Measurements from ENCODE around the gene ATN1.
"Not testable (repeated sequence)": the region's sequence is repeated elsewhere in the genome, so short reads cannot be mapped to it uniquely, and the experiment has no call there.

ATN1 gene, protein sequence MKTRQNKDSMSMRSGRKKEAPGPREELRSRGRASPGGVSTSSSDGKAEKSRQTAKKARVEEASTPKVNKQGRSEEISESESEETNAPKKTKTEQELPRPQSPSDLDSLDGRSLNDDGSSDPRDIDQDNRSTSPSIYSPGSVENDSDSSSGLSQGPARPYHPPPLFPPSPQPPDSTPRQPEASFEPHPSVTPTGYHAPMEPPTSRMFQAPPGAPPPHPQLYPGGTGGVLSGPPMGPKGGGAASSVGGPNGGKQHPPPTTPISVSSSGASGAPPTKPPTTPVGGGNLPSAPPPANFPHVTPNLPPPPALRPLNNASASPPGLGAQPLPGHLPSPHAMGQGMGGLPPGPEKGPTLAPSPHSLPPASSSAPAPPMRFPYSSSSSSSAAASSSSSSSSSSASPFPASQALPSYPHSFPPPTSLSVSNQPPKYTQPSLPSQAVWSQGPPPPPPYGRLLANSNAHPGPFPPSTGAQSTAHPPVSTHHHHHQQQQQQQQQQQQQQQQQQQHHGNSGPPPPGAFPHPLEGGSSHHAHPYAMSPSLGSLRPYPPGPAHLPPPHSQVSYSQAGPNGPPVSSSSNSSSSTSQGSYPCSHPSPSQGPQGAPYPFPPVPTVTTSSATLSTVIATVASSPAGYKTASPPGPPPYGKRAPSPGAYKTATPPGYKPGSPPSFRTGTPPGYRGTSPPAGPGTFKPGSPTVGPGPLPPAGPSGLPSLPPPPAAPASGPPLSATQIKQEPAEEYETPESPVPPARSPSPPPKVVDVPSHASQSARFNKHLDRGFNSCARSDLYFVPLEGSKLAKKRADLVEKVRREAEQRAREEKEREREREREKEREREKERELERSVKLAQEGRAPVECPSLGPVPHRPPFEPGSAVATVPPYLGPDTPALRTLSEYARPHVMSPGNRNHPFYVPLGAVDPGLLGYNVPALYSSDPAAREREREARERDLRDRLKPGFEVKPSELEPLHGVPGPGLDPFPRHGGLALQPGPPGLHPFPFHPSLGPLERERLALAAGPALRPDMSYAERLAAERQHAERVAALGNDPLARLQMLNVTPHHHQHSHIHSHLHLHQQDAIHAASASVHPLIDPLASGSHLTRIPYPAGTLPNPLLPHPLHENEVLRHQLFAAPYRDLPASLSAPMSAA (N-terminal part only)

DNA sequence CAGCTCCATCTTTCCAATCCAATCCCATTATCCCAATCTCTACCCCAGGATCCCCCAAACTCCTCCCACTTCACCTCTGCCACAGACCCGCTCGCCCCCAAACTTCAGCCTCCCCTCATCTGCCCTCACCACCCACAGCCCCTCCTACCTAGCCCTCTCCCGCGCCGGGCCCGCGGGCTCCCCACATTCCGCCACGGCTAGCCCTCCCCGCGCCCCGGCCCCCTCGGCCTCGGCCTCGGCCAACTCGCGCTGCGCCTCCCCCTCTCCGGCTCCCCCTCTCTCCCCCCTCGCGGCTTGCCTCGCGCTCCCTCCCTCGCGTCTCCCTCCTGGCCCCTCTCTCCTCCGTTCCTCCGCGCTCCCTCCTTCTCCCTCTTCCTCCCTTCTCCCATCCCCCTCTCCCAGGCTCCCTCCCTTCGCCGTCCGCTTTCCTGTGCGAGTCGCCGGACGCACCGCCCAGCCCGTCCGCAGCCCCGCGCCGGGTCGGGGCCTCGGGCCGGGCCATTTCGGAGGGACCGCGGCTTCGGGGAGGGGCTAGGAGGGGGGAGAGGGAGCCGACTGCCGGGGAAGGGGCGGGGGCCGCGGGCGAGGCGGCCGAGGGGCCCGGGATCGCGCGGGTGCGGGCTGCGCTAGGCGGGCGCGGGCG is at the start of gene ATN1:
Gene ATN1, plus strand, starts transcription at position 581 of the 643 bp plus-strand sequence. CDS start 6,043 bp downstream, outside the sequence.
- DNase-seq (ENCODE audit: low read depth, low spot score), result no peak

DNA sequence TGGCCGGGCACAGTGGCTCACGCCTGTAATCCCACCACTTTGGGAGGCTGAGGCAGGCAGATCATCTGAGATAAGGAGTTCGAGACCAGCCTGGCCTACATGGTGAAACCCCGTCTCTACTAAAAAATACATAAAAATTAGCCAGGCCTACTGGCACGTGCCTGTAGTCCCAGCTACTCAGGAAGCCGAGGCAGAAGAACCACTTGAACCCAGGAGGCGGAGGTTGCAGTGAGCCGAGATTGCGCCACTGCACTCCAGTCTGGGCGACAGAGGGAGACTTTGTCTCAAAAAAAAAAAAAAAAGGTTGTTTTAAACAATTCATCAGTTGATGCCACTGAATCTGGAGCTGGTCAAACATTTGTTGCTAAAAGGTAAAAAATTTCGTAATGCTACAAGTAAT is 47.9 kb upstream of the ATN1 start:
- not testable (repeated sequence) for DNase-seq (ENCODE audit: low read depth, low spot score)

DNA sequence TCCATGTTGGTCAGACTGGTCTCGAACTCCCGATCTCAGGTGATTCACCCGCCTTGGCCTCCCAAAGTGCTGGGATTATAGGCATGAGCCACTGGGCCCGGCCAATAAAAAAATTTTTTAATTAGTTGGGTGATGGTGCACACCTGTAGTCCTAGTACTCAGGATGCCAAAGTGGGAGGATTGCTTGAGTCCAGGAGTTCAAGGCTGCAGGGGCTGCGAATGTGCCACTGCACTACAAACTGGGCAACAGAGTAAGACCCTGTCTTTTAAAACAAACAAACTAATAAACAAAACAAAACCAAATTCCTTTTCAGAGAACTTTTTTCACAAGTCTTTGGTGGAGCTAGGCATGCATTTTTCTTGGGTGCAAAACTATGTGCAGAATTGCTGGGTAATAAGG is 44.5 kb upstream of the ATN1 start:
- DNase-seq (ENCODE audit: low read depth, low spot score), result no peak

DNA sequence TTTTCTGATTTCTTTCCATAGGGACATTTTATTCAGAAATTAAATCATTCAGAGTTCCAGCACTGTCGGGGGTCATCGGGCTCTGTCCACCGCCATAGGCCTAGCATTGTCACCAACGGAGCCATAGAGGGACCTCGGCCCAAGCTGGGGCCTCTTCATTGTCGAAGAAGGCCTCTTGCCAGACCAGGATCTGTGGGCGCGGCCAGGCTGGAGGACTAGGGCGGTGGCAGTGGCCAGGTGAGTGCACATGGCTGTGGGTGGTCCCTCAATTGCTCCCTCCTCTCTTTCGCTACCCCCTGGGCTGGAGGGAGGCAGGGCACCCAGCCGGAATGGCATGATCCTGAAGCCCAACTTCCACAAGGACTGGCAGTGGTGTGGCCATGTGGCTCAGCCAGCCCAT is 44.1 kb upstream of the ATN1 start:
- no peak for DNase-seq (ENCODE audit: low read depth, low spot score)

DNA sequence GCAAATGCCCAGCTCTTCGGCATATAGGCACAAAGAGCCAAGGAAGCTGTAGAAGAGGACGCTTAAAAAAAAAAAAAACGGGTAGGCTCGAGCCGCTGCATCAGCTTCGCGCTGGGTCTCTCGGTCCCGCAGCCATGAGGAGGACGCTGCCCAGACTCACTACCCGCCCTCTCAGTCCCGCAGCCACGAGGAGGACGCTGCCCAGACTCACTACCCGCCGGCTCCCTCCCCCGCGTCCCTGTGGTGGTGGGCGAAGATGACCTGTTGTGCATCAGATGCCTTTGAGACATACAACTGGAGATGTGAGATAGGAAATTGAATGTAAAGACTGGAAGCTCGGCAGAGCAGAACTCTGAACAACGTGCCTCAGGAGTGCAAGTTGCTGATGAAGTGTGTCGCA is 43.2 kb upstream of the ATN1 start:
- DNase-seq (ENCODE audit: low read depth, low spot score), result no peak

DNA sequence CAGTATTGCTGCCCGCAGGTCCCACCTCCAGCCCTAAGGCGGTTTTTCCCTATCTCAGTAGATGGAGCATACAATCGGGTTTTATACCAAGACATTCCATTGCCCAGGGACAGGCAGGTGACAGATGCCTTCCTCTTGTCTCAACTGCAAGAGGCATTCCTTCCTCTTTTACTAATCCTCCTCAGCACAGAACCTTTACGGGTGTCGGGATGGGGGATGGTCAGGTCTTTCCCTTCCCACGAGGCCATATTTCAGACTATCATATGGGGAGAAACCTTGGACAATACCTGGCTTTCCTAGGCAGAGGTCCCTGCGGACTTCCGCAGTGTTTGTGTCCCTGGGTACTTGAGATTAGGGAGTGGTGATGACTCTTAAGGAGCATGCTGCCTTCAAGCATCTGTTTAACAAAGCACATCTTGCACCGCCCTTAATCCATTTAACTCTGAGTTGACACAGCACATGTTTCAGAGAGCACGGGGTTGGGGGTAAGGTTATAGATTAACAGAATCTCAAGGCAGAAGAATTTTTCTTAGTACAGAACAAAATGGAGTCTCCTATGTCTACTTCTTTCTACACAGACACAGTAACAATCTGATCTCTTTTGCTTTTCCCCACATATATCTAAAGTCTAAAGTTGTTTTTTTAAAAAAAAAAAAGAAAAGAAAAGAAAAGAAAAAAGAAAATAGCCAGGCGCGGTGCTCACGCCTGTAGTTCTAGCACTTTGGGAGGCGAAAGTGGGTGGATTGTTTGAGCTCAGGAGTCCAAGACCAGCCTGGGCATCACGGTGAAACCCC is 41.4 kb upstream of the ATN1 start:
- not testable (repeated sequence) for DNase-seq (ENCODE audit: low read depth, low spot score)

DNA sequence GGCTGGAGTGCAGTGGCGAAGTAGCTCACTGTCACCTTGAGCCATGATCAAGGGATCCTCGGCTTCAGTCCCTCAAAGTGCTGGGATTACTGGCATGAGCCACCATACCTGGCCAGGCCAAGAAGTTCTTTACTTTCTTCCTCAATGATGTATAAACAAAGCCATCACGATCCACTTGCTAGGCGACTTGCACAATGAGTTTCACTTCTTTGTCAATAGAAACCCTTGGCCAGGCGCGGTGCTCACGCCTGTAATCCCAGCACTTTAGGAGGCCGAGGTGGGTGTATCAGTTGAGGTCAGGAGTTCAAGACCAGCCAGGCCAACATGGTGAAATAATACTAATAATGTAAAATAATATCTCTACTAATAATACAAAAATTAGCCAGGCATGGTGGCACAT is 40.3 kb upstream of the ATN1 start:
- DNase-seq (ENCODE audit: low read depth, low spot score), result no peak

DNA sequence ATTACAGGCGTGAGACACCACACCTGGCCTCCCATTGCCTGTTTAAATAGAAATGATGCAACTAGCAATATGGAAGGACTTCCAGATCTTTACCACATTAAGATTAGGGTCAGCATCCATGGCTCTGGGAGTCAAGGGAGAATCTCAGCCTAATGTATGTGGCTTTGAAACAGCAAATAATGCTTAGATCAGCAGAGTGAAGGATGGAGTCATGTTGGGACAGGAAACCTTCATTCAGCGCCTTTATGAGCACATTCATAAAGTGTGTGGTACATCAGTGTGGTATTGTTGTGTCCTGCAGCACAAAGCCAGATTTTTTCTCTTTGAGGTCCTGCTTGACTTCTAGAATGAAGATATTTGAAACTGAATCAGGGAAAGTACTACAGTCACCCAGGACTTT is 39.4 kb upstream of the ATN1 start:
- no peak for DNase-seq (ENCODE audit: low read depth, low spot score)

DNA sequence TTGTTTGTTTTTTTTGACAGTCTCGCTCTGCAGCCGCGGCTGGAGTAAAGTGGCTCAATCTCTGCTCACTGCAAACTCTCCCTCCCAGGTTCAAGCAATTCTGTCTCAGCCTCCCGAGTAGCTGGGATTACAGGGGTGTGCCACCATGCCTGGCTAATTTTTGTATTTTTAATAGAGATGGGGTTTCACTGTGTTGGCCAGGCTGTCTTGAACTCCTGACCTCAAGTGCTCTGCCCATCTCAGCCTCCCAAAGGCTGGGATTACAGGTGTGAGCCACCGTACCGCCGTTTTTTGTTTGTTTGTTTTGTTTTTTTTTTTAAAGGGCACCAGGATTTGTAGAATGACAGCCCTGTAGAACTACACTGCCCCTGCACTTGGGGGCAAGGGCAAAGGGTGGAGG is 39.0 kb upstream of the ATN1 start:
- DNase-seq (ENCODE audit: low read depth, low spot score), result not testable (repeated sequence)

DNA sequence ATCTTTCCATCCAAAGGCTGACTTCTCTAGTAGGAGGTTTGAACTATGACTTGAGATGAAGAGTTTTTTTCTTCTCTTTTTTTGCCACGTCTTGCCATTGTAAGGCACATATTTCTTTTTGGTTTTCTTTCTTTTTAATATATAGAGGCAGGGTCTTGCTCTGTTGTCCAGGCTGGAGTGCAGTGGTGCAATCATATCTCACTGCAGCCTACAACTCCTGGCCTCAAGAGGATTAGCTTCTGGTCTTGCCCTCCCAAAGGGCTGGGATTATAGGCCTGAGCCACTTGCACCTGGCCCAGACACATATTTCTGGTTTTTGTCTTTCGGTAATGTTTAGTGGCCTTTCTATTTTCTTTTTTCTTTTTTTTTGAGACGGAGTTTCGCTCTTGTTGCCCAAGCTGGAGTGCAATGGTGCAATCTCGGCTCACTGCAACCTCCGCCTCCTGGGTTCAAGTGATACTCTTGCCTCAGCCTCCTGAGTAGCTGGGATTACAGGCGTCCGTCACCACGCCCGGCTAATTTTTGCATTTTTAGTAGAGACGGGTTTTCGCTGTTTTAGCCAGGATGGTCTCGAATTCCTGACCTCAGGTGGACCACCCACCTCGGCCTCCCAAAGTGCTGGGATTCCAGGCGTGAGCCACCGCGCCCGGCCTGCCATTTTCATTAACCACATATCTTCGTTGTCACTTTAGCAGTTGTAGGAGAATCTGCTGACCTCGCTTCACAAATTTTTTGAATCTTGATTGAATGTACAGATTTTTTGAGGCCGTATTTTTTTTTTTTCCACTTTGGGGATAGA is 37.8 kb upstream of the ATN1 start:
- DNase-seq (ENCODE audit: low read depth, low spot score), result not testable (repeated sequence)

DNA sequence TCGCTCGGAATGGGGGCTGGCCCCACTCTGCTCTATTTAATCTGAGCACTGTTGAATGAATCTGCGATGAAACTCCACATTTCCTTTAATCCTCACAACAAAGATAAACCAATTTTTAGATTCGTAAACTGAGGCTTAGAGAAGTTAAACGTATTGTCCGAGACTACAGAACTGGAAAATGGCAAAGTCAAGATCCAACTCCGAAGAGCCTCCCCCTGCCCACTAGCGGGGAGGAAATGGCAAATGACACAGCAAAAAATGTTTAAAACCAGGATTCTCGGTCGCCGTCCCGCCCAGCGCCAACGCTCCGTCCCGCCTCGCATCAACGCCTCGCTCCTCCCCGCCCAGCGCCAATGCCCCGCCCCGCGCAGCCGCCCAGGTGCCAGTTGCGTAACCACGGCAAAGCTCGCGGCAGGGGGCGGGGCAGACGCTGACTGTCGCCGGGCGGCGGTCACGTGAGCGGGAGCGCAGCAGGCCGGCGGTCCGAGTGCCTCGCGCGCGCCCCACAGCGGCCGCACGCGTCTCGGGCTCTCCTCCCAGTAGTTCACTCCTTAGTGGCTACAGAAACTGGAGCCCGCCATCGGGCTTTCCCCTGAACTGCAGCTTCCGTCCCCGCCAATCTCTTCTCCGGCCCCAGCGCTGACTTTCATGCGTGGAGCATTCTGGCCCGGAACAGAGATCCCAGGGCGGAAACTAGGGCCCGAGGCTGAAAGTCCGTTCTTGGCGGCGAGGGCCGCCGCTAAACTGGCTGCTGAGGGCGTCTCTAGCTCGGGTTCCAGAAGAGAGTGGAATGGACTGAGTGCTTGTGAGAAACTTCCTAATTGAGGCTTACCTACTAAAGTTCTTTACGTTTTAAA is 36.7 kb upstream of the ATN1 start:
- DNase-seq (ENCODE audit: low read depth, low spot score), result peak; percentile 96

DNA sequence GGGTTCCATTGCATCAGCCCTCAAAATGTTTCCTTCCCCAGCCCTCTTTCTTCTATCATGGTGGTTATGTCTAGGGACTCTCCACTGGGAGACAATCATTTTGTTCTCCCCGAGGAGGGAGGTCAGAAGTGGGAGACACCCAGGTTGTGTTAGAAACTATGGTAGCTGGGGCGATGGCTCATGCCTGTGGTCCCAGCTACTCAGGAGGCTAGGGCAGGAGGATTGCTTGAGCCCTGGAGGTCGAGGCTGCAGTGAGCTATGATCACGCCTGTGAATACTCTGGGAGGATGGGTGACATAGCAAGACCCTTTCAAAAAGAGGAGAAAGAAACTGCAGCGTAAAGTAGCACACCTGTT is 36.1 kb upstream of the ATN1 start:
- DNase-seq (ENCODE audit: low read depth, low spot score), result no peak

DNA sequence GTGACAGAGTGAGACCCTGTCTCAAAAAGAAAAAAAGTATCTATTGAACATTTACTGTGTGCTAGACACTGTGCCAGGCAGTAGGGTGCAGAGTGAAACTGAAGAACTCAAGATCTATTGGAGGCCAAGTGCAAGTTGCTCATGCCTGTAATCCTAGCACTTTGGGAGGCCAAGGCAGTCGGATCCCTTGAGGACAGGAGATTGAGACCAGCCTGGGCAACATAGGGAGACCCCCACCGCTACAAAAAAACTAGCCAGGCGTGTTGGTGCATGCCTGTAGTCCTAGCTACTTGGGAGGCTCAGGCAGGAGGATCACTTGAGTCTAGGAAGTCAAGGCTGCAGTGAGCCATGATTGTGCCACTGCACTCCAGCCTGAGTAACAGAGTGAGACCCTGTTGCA is 35.1 kb upstream of the ATN1 start:
- not testable (repeated sequence) for DNase-seq (ENCODE audit: low read depth, low spot score)

DNA sequence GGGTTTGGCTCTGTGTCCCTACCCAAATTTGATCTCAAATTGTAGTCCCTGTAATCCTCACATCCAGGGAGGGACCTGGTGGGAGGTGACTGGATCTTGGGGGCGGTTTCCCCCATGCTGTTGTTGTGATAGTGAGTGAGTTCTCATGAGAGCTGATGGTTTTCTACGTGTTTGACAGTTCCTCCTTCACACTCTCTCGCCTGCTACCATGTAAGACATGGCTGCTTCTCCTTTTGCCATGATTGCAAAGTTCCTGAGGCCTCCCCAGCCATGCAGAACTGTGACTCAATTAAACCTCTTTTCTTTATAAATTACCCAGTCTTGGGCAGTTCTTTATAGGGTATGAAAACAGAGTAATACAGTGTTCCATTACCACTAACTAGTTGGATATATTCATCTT is 33.4 kb upstream of the ATN1 start:
- no peak for DNase-seq (ENCODE audit: low read depth, low spot score)

DNA sequence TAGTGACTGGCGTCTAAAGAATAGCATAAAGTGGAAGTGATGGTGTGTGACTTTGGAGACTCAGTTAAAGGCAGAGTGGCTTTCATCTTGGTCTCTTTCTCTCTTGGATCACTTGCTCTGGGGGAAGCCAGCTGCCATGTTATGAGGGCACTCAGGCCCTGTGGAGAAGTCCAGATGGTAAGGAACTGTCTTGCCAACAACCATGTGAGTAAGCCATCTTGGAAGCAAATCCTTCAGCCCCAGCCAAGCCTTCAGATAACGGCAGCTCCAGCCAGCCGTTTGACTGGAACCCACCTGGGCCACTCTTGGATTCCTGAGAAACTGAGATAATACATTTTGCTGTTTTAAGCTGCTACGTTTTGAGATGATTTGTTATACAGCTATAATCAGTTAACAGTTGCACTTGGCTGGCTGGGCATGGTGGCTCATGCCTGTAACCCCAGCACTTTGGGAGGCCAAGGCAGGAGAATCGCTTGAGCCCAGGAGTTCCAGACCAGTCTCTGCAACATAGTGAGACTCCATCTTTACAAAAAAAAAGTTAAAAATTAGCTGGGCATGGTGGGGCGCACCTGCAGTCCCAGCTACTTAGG is 30.8 kb upstream of the ATN1 start:
- DNase-seq (ENCODE audit: low read depth, low spot score), result no peak

DNA sequence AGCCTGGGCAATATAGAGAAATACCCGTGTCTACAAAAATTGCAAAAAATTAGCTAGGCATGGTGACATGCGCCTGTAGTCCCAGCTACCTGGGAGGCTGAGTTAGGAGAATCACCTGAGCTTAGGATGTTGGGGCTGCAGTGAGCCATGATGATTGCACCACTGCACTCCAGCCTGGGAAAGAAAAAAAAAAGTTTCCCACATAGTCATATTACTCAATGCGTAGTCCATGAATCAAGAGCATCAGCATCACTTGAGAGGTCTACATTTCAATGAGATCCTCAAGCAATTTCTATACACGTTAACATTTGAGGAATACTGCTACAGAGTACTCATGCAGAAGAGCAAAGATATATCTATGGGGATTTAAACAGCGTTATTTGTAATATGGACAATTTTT is 28.3 kb upstream of the ATN1 start:
- DNase-seq (ENCODE audit: low read depth, low spot score), result no peak

DNA sequence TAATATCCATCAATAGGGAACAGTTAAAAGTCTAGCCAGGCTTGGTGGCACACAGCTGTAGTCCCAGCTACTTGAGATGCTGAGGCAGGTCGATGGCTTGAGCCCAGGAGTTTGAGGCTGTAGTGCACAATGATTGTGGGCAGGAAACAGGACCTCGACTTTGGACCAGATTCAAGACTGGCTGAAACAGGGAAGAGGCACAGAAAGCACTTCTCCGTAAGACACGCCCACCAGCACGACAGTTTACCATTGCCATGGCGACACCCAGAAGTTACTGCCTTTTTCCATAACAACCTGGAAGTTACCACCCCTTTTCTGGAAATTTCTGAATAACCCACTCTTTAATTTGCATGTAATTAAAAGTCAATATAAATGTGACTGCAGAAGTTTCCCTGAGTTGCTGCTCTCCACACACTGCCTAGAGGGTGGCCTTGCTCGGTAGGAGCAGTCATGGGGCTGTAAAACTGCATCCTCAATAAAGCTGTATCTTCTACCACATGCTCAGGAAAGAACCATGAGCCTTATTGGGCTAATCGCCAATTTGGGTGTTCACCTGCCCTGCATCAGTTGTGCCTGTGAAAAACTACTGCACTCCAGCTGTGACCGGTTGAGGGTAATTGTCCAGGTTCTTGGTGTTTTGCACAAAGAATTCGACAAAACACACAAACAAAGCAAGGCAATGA is 27.8 kb upstream of the ATN1 start:
- DNase-seq (ENCODE audit: low read depth, low spot score), result no peak

DNA sequence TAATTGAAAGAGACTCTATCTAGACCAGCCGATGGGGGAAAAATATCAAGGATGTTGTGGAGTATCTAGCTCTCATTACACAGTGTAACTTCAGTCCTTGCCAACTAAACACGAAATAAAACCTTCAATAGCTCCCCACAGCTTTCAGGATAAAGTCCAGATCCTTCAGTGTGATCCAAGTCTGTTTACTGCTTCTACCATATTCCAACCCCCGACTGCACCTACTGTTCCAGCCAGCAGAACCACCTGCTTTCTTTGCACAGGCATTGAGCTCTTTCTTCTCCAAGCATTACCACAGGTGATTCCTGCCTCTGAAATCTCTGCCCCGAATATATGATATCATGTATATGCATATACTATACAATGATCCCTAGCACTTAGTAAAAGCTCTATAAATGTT is 25.3 kb upstream of the ATN1 start:
- DNase-seq (ENCODE audit: low read depth, low spot score), result no peak
